Heart right ventricle (tissue), 16 donors: ENCODE results near the gene SEPTIN14. TPM values are rescaled to one million over a fixed set of nuclear protein-coding genes. Genes with fewer than 3 reads are reported as not detected.
"Not testable (repeated sequence)": the region's sequence is repeated elsewhere in the genome, so short reads cannot be mapped to it uniquely, and the experiment has no call there.

ENCODE experiments used
- ATAC-seq, 8 donors: fragments of 200-7000 bp; cut with Tn5 transposase; one replicate each; pipeline ENCODE4 v1.9.1; 2020; ENCODE audit warnings: mild to moderate bottlenecking in 8 of 8, moderate library complexity in 8 of 8, moderate number of reproducible peaks in 1 of 8
- DNase-seq, 2 donors: peaks; one replicate each; pipeline ENCODE4 v3.0.0-alpha.2; 2020
- H3K27ac ChIP-seq, 10 donors: fragments of 200-600 bp; sonication (generic) in 2 of 10; one replicate each; pipeline versions ENCODE4 v1.5.0 to v1.8.0; 2020 to 2022; ENCODE audit warnings: mild to moderate bottlenecking in 3 of 10
- H3K27me3 ChIP-seq, 7 donors: fragments of 200-600 bp; one replicate each; pipeline ENCODE4 v1.8.0; 2021 to 2022; ENCODE audit warnings: mild to moderate bottlenecking in 2 of 7
- H3K36me3 ChIP-seq, 9 donors: fragments of 200-600 bp; sonication (generic) in 1 of 9; one replicate each; pipeline versions ENCODE4 v1.5.0 to v1.8.0; 2020 to 2022; ENCODE audit warnings: mild to moderate bottlenecking in 2 of 9
- H3K4me1 ChIP-seq, 9 donors: fragments of 200-600 bp; sonication (generic) in 1 of 9; one replicate each; pipeline versions ENCODE4 v1.5.0 to v1.8.0; 2020 to 2022; ENCODE audit warnings: mild to moderate bottlenecking in 4 of 9
- H3K4me3 ChIP-seq, 10 donors: fragments of 200-600 bp; sonication (generic) in 2 of 10; one replicate each; pipeline versions ENCODE4 v1.5.0 to v1.8.0; 2020 to 2022; ENCODE audit warnings: mild to moderate bottlenecking in 7 of 10, moderate library complexity in 2 of 10
- H3K9me3 ChIP-seq, 11 donors: fragments of 200-600 bp in 10 of 11; sonication (generic) in 2 of 11; one replicate each; pipeline versions ENCODE4 v1.5.0 to v1.8.0; 2013 to 2022; ENCODE audit warnings: mild to moderate bottlenecking in 2 of 11, control low read depth in 1 of 11, moderate library complexity in 1 of 11
- WGBS, 2 donors: extraction: QIAGEN DNeasy Blood & Tissue Kit; methylation state at CpG; one replicate each; pipeline ENCODE4 v1.1.7; 2013; ENCODE audit warnings: inconsistent platforms in 1 of 2; 5-methylcytosine and 5-hydroxymethylcytosine counted together
- intact Hi-C, 10 donors: fragments of 100-400 bp; cut with DNase I; formaldehyde crosslinking; loops; one replicate each; pipeline versions ENCODE4 v1.11.1 to v1.14.2; 2022
- polyA plus RNA-seq, 2 donors: library from polyadenylated mRNA; stranded (reverse); fragments of 200-250 nt; gene quantifications; one replicate each; pipeline ENCODE4 v1.2.3, GENCODE V29; 2013
- total RNA-seq, 10 donors: library from RNA; stranded (reverse); fragmentation: NEBNext Ultra II Directional in 3 of 10; extraction: Animal tissue kit (Norgen Biotek cat#: 25700) in 3 of 10; gene quantifications; one replicate each; pipeline versions ENCODE4 v1.2.1 to v1.2.4, GENCODE V29; 2021 to 2023
- TF ChIP-seq, protein P1 (sequence below), 9 donors: fragments of 200-600 bp; sonication (generic) in 2 of 9; IDR thresholded peaks; one replicate each; pipeline versions ENCODE4 v1.5.0 to v1.8.0; 2021 to 2022; ENCODE audit warnings: antibody characterized with exemption in 9 of 9, mild to moderate bottlenecking in 5 of 9, moderate library complexity in 1 of 9
- donor health status: Arrhythmogenic right ventricular cardiomyopathy.
- donor health status: ischemic (EF 13 %, LVEDD 7.1; RV severe dilation, severe dysfunction).
- donor health status: healthy with polysubstance abuse.
- donor health status: DM: no; HTN: yes; CAD: no.
- donor health status: DM: no; HTN: no; CAD: no.
- donor health status: ischemic (EF 25% LVEDD 6.9; RV normal size, moderate dysfunction).
- donor health status: ischemic (EF 25% LVEDD 5.7; RV mildly dilated, moderate dysfunction).
- donor health status: healthy.
- donor health status: DM: yes; HTN: yes; CAD: no.
- donor health status: Ischemic cardiomyopathy.
- donor health status: ischemic (EF 35%, LVEDD 5.7; RV mildly dilated, moderate dysfunction).
- donor health status: nonischemic (EF 11% LVEDD 7.7; RV severe dilation, severe dysfunction).
- donor health status: DM: yes; HTN: yes; CAD: no.
- donor health status: PGD.
- donor health status: ischemic (EF 29% LVEDD 5.4; RV normal size, mild dysfunction).
- donor health status: nonischemic (EF 23%, LVEDD 6.1; RV moderate dilation, normal function).

SEPTIN14 gene
- total and polyA plus RNA-seq, 12 donors: not detected

- intact Hi-C loops: no loop called here
- H3K4me3 ChIP-seq: no peak overlapping the region
- no peaks in the 10 kb centered on the region for H3K36me3 ChIP-seq
- WGBS, 2 donors: 88 to 90% methylated on average over 4 of the region's 4 CpGs
- no peak for ATAC-seq
- no peaks in the 10 kb centered on the region for H3K9me3 ChIP-seq
- H3K27me3 ChIP-seq: no peaks in the 10 kb centered on the region
- H3K4me1 ChIP-seq: no peaks in the 10 kb centered on the region
- DNase-seq: no peak
- no peak overlapping the region for H3K27ac ChIP-seq
- TF ChIP-seq, protein P1, sequence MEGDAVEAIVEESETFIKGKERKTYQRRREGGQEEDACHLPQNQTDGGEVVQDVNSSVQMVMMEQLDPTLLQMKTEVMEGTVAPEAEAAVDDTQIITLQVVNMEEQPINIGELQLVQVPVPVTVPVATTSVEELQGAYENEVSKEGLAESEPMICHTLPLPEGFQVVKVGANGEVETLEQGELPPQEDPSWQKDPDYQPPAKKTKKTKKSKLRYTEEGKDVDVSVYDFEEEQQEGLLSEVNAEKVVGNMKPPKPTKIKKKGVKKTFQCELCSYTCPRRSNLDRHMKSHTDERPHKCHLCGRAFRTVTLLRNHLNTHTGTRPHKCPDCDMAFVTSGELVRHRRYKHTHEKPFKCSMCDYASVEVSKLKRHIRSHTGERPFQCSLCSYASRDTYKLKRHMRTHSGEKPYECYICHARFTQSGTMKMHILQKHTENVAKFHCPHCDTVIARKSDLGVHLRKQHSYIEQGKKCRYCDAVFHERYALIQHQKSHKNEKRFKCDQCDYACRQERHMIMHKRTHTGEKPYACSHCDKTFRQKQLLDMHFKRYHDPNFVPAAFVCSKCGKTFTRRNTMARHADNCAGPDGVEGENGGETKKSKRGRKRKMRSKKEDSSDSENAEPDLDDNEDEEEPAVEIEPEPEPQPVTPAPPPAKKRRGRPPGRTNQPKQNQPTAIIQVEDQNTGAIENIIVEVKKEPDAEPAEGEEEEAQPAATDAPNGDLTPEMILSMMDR (IDR thresholded peaks at IDR 0.05): no peak
These were observed 24.0 kb downstream of the SEPTIN14 start for GRCh38 chr7:55838595-55838994.

GRCh38 chr7:55827577-55827976, 35.0 kb downstream of the SEPTIN14 start:
- Histone ChIP-seq H3K27me3 (no peaks in the 10 kb centered on the region), H3K4me3 (no peak overlapping the region), H3K4me1 (no peaks in the 10 kb centered on the region), H3K36me3 (no peaks in the 10 kb centered on the region), H3K9me3 (peaks cover 0 to 86% (median 22%) of the 10 kb centered on the region in 11 donors), H3K27ac (no peak overlapping the region)
- TF ChIP-seq, protein P1 (IDR thresholded peaks at IDR 0.05): no peak
- intact Hi-C loops: no loop called here
- DNase-seq (no peak), ATAC-seq (no peak)
- 63 to 82% methylated on average over 1 of the region's 1 CpG for WGBS, 2 donors

- H3K36me3 ChIP-seq: no peaks in the 10 kb centered on the region
- ATAC-seq: no peak
- TF ChIP-seq, protein P1 (IDR thresholded peaks at IDR 0.05): no peak
- no peaks in the 10 kb centered on the region for H3K27me3 ChIP-seq
- H3K9me3 ChIP-seq: peaks cover 0 to 53% (median 22%) of the 10 kb centered on the region in 11 donors
- H3K4me1 ChIP-seq: no peaks in the 10 kb centered on the region
- WGBS, 2 donors: 66 to 67% methylated on average over 2 of the region's 2 CpGs
- H3K27ac ChIP-seq: no peak overlapping the region
- intact Hi-C loops: no loop called here
- H3K4me3 ChIP-seq: no peak overlapping the region
- DNase-seq: no peak
These were observed 43.9 kb downstream of the SEPTIN14 start for GRCh38 chr7:55818686-55819085.

- ATAC-seq, H3K4me1 ChIP-seq, H3K4me3 ChIP-seq, DNase-seq, H3K36me3 ChIP-seq, H3K27ac ChIP-seq, H3K27me3 ChIP-seq, intact Hi-C loops: not testable (repeated sequence)
- 53 to 65% methylated on average over 1 of the region's 1 CpG for WGBS, 2 donors
- peaks cover 0 to 45% (median 9%) of the 10 kb centered on the region in 11 donors for H3K9me3 ChIP-seq
These were observed 65.3 kb downstream of the SEPTIN14 start for GRCh38 chr7:55797260-55797659.

GRCh38 chr7:55794527-55794926, 68.0 kb downstream of the SEPTIN14 start:
- no peaks in the 10 kb centered on the region for H3K4me1 ChIP-seq
- no peaks in the 10 kb centered on the region for H3K27me3 ChIP-seq
- ATAC-seq (no peak), DNase-seq (no peak)
- no peak overlapping the region for H3K4me3 ChIP-seq
- intact Hi-C loops: no loop called here
- no peak overlapping the region for H3K27ac ChIP-seq
- 79 to 85% methylated on average over 10 of the region's 10 CpGs for WGBS, 2 donors
- no peaks in the 10 kb centered on the region for H3K36me3 ChIP-seq
- H3K9me3 ChIP-seq: peaks cover 0 to 40% (median 9%) of the 10 kb centered on the region in 11 donors
- TF ChIP-seq, protein P1 (IDR thresholded peaks at IDR 0.05): no peak
